ENCODE data around the gene CAMK1D.

- TF ChIP-seq POLR2A (IDR thresholded peaks at IDR 0.05) (no peak), CTCF (IDR thresholded peaks at IDR 0.05) (no peak), POLR2AphosphoS5 (IDR thresholded peaks at IDR 0.05) (no peak)
Observed at GRCh38 chr10:12638781-12639180, 289.4 kb downstream of the CAMK1D start.

Data from breast epithelium (tissue), 3 donors.